ENCODE data around the gene SLCO2B1. TPM values are rescaled to one million over a fixed set of nuclear protein-coding genes. Genes with fewer than 3 reads are reported as not detected.

Gene SLCO2B1
- total and polyA plus RNA-seq, 2 of the 8 experiments (the other 6 are each of a cell fraction or from before 2014, with no cell fraction given), result 0.03 TPM; not detected in 1

DNA sequence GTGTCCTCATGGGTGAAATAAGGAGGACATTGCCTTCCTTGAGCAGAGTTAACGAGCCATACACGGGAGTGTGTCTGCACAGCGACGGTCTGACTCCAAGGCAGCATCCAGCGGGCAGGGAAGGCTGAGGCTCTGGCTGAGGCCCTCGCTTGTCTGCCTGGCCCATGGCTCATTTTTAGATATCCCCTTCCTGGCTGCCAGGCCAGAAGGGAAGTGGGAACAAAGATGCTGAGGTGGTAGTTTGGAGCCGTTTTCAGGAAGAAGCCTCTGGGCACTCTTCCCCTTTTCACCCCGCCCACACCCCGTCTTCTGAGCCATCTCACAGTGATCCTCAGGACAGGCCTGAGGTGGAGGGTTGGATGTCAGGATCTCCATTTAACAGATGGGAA lies 3.0 kb upstream of the SLCO2B1 start (continued):
- TF ChIP-seq, protein P1, sequence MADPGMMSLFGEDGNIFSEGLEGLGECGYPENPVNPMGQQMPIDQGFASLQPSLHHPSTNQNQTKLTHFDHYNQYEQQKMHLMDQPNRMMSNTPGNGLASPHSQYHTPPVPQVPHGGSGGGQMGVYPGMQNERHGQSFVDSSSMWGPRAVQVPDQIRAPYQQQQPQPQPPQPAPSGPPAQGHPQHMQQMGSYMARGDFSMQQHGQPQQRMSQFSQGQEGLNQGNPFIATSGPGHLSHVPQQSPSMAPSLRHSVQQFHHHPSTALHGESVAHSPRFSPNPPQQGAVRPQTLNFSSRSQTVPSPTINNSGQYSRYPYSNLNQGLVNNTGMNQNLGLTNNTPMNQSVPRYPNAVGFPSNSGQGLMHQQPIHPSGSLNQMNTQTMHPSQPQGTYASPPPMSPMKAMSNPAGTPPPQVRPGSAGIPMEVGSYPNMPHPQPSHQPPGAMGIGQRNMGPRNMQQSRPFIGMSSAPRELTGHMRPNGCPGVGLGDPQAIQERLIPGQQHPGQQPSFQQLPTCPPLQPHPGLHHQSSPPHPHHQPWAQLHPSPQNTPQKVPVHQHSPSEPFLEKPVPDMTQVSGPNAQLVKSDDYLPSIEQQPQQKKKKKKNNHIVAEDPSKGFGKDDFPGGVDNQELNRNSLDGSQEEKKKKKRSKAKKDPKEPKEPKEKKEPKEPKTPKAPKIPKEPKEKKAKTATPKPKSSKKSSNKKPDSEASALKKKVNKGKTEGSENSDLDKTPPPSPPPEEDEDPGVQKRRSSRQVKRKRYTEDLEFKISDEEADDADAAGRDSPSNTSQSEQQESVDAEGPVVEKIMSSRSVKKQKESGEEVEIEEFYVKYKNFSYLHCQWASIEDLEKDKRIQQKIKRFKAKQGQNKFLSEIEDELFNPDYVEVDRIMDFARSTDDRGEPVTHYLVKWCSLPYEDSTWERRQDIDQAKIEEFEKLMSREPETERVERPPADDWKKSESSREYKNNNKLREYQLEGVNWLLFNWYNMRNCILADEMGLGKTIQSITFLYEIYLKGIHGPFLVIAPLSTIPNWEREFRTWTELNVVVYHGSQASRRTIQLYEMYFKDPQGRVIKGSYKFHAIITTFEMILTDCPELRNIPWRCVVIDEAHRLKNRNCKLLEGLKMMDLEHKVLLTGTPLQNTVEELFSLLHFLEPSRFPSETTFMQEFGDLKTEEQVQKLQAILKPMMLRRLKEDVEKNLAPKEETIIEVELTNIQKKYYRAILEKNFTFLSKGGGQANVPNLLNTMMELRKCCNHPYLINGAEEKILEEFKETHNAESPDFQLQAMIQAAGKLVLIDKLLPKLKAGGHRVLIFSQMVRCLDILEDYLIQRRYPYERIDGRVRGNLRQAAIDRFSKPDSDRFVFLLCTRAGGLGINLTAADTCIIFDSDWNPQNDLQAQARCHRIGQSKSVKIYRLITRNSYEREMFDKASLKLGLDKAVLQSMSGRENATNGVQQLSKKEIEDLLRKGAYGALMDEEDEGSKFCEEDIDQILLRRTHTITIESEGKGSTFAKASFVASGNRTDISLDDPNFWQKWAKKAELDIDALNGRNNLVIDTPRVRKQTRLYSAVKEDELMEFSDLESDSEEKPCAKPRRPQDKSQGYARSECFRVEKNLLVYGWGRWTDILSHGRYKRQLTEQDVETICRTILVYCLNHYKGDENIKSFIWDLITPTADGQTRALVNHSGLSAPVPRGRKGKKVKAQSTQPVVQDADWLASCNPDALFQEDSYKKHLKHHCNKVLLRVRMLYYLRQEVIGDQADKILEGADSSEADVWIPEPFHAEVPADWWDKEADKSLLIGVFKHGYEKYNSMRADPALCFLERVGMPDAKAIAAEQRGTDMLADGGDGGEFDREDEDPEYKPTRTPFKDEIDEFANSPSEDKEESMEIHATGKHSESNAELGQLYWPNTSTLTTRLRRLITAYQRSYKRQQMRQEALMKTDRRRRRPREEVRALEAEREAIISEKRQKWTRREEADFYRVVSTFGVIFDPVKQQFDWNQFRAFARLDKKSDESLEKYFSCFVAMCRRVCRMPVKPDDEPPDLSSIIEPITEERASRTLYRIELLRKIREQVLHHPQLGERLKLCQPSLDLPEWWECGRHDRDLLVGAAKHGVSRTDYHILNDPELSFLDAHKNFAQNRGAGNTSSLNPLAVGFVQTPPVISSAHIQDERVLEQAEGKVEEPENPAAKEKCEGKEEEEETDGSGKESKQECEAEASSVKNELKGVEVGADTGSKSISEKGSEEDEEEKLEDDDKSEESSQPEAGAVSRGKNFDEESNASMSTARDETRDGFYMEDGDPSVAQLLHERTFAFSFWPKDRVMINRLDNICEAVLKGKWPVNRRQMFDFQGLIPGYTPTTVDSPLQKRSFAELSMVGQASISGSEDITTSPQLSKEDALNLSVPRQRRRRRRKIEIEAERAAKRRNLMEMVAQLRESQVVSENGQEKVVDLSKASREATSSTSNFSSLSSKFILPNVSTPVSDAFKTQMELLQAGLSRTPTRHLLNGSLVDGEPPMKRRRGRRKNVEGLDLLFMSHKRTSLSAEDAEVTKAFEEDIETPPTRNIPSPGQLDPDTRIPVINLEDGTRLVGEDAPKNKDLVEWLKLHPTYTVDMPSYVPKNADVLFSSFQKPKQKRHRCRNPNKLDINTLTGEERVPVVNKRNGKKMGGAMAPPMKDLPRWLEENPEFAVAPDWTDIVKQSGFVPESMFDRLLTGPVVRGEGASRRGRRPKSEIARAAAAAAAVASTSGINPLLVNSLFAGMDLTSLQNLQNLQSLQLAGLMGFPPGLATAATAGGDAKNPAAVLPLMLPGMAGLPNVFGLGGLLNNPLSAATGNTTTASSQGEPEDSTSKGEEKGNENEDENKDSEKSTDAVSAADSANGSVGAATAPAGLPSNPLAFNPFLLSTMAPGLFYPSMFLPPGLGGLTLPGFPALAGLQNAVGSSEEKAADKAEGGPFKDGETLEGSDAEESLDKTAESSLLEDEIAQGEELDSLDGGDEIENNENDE (IDR thresholded peaks at IDR 0.05; ENCODE audit: insufficient replicate concordance, low read length), result no peak
- TF ChIP-seq SIX5 (IDR thresholded peaks at IDR 0.05; ENCODE audit: low read depth, low read length) (no peak), RAD21 (IDR thresholded peaks at IDR 0.05 in 1 of 2, conservative IDR thresholded peaks at IDR 0.05 in 1 of 2; ENCODE audit: low read depth in 2 of 2, low read length in 2 of 2) (no peak), POLR2A (IDR thresholded peaks at IDR 0.05; ENCODE audit: control extremely low read depth in 1 of 2, low read depth in 2 of 2, low read length in 2 of 2) (no peak), TAF1 (IDR thresholded peaks at IDR 0.05; ENCODE audit: low read depth, low read length) (no peak), CHD1 (IDR thresholded peaks at IDR 0.05; ENCODE audit: low read depth, low read length) (no peak), CBX5 (IDR thresholded peaks at IDR 0.05; ENCODE audit: low read depth, low read length) (no peak), ASH2L (IDR thresholded peaks at IDR 0.05; ENCODE audit: low read length) (no peak), SIRT6 (IDR thresholded peaks at IDR 0.05; ENCODE audit: low read length) (no peak), RXRA (IDR thresholded peaks at IDR 0.05; ENCODE audit: insufficient read depth, low read depth, low read length) (no peak)
- TF ChIP-seq, protein P2, sequence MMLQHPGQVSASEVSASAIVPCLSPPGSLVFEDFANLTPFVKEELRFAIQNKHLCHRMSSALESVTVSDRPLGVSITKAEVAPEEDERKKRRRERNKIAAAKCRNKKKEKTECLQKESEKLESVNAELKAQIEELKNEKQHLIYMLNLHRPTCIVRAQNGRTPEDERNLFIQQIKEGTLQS (IDR thresholded peaks at IDR 0.05; ENCODE audit: insufficient read depth, low read depth, low read length), result no peak

Data from H1 (cell line).